C4-2B (cell line): ENCODE results near the gene TAAR9.

Experiments
- CTCF ChIP-seq: fragments of 450-650 bp; conservative IDR thresholded peaks from 2 replicates; pipeline ENCODE4 v1.5.1; 2017; ENCODE audit warnings: mild to moderate bottlenecking
- ZFX ChIP-seq: fragments of 450-650 bp; IDR thresholded peaks from 2 replicates; pipeline ENCODE4 v1.6.1; 2017

GRCh38 chr6:132570221-132570777, 32.2 kb downstream of the TAAR9 start, which contains the start of gene TAAR6:
- TF ChIP-seq CTCF (no peak), ZFX (no peak)
